Prostate gland (tissue), 2 donors: ENCODE measurements around the gene HMCES. TPM values are rescaled to one million over a fixed set of nuclear protein-coding genes. Genes with fewer than 3 reads are reported as not detected.

ENCODE experiments used
- DNase-seq: peaks from one replicate; pipeline ENCODE4 v3.0.0-alpha.2; 2019; ENCODE audit warnings: low spot score
- H3K27ac ChIP-seq, 2 donors: fragments of 200-600 bp; sonication (generic); 2 replicates each; pipeline ENCODE4 v1.5.1; 2017 to 2019
- H3K27me3 ChIP-seq: fragments of 200-600 bp; sonication (generic); replicated peaks from 2 replicates; pipeline ENCODE4 v1.5.1; 2019; ENCODE audit not compliant: insufficient read depth
- H3K36me3 ChIP-seq, 2 donors: fragments of 200-600 bp; sonication (generic); 1 replicate in 1 of 2; 2 replicates in 1 of 2; pipeline versions ENCODE4 v1.5.1 to v1.8.1; 2017 to 2019
- H3K4me1 ChIP-seq: fragments of 200-600 bp; sonication (generic); replicated peaks from 2 replicates; pipeline ENCODE4 v1.5.1; 2019
- H3K4me3 ChIP-seq, 2 donors: fragments of 200-600 bp; sonication (generic); 2 replicates each; pipeline ENCODE4 v1.5.1; 2017 to 2019
- H3K9me3 ChIP-seq: fragments of 200-600 bp; sonication (generic); 2 replicates; pipeline ENCODE4 v1.5.1; 2017
- POLR2A ChIP-seq: fragments of 450-650 bp; IDR thresholded peaks from one replicate; pipeline ENCODE4 v1.6.1; 2016; ENCODE audit warnings: antibody characterized with exemption, mild to moderate bottlenecking
- POLR2AphosphoS5 ChIP-seq: sonication (generic); formaldehyde crosslinking; IDR thresholded peaks from one replicate; pipeline ENCODE4 v1.6.1; 2017; ENCODE audit warnings: antibody characterized with exemption
- WGBS: methylation state at CpG from one replicate; pipeline ENCODE4 v1.1.5; 2018; 5-methylcytosine and 5-hydroxymethylcytosine counted together
- intact Hi-C: fragments of 100-400 bp; cut with DNase I; formaldehyde crosslinking; loops from one replicate; pipeline ENCODE4 v1.14.2; 2022
- total RNA-seq, 2 donors: library from RNA; depleted of rRNA; stranded (reverse); fragments of >200 nt; gene quantifications; one replicate each; pipeline ENCODE4 v1.1.0, GENCODE V29; 2016
- TF ChIP-seq, protein P1 (sequence below), 4 experiments: fragments of 200-600 bp in 2 of 4; fragments of 450-650 bp in 2 of 4; sonication (generic) in 2 of 4; IDR thresholded peaks; 1 replicate in 3 of 4; 2 replicates in 1 of 4; pipeline ENCODE4 v1.5.1; 2016 to 2019; ENCODE audit warnings: antibody characterized with exemption in 4 of 4, mild to moderate bottlenecking in 2 of 4, moderate library complexity in 2 of 4

Gene HMCES
- total RNA-seq, 2 donors from 2014 or later = 29.1 to 34.9 TPM

GRCh38 chr3:129315223-129315997 is 36.7 kb downstream of the HMCES start:
- TF ChIP-seq POLR2A (no peak), POLR2AphosphoS5 (no peak)
- TF ChIP-seq, protein P1, sequence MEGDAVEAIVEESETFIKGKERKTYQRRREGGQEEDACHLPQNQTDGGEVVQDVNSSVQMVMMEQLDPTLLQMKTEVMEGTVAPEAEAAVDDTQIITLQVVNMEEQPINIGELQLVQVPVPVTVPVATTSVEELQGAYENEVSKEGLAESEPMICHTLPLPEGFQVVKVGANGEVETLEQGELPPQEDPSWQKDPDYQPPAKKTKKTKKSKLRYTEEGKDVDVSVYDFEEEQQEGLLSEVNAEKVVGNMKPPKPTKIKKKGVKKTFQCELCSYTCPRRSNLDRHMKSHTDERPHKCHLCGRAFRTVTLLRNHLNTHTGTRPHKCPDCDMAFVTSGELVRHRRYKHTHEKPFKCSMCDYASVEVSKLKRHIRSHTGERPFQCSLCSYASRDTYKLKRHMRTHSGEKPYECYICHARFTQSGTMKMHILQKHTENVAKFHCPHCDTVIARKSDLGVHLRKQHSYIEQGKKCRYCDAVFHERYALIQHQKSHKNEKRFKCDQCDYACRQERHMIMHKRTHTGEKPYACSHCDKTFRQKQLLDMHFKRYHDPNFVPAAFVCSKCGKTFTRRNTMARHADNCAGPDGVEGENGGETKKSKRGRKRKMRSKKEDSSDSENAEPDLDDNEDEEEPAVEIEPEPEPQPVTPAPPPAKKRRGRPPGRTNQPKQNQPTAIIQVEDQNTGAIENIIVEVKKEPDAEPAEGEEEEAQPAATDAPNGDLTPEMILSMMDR (IDR thresholded peaks at IDR 0.05) = no peak
- intact Hi-C loops = no loop called here
- Histone ChIP-seq H3K4me1 (peaks cover 9% of the 10 kb centered on the region), H3K36me3 (no peaks in the 10 kb centered on the region), H3K9me3 (no peaks in the 10 kb centered on the region), H3K27ac (peak overlapping the region; percentile 95 to 98), H3K4me3 (peak overlapping the region; percentile 77 to 92), H3K27me3 (no peaks in the 10 kb centered on the region)
- DNase-seq = peak; percentile 36
- under 1% methylated on average over 76 of the region's 80 CpGs for WGBS

DNA sequence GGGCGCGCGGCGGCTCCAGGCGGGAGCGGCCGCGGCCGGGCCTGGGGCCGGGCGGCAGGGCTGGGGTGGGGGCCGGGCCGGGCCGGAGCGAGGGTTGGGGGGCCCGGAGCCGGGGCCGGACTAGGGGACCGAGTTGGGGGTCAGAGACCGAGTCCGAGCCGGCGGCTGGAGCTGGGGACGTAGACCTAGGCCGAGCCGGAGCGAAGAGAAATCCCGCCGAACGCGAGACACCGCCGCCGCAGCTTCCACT is 37.3 kb downstream of the HMCES start:
- intact Hi-C loops = loop anchor here (2.0 kb wide), 1 partner anchor 37 kb away; the partner anchor contains the start of gene HMCES
- H3K27ac ChIP-seq = peak overlapping the region; percentile 95 to 98
- no peaks in the 10 kb centered on the region for H3K9me3 ChIP-seq
- H3K4me1 ChIP-seq = peaks cover 9% of the 10 kb centered on the region
- no peaks in the 10 kb centered on the region for H3K36me3 ChIP-seq
- peak overlapping the region; percentile 77 to 92 for H3K4me3 ChIP-seq
- WGBS = 0% methylated on average over 14 of the region's 34 CpGs
- TF ChIP-seq, protein P1 (IDR thresholded peaks at IDR 0.05) = no peak
- no peak for TF ChIP-seq POLR2A
- TF ChIP-seq POLR2AphosphoS5 = no peak
- DNase-seq = no peak
- H3K27me3 ChIP-seq = no peaks in the 10 kb centered on the region

DNA sequence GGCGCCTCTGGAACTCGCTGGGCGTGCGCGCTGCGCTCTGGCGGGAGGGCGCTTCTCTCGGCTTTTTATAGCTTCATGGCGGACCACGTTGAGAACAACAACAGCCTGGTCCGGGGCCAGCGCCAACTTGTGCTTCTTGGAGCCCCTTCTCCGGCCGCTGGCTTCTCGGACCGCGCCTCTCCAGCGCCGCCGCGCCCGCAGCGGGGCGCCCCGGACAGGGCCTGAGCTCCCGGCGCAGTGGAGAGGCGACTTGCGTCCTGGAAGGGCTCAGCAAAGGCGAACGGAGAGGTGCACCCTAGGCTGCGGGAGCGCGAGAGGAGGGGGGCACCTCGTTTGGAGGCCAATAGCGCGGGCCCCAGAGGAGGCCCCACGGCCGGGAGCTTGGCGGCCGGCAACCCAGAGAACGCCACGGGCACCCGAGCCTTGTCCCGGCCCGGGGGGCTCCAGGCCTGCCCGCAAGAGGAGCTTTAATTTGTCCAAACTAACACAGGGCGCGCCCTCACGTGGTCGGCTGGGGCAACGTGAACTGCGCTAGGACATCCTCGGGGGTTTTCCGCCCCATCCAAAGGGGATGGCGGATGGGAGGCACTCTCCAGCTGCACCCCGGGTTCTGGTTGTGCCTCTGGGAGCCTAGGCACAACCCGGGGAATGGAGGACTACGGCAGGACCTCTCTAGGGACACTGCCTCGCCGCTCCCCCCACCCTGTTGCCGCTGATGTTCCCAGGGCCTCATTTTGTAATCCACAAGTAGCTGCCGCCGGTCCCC is 37.8 kb downstream of the HMCES start:
- peak; percentile 83 for DNase-seq
- under 1% methylated on average over 52 of the region's 65 CpGs for WGBS

DNA sequence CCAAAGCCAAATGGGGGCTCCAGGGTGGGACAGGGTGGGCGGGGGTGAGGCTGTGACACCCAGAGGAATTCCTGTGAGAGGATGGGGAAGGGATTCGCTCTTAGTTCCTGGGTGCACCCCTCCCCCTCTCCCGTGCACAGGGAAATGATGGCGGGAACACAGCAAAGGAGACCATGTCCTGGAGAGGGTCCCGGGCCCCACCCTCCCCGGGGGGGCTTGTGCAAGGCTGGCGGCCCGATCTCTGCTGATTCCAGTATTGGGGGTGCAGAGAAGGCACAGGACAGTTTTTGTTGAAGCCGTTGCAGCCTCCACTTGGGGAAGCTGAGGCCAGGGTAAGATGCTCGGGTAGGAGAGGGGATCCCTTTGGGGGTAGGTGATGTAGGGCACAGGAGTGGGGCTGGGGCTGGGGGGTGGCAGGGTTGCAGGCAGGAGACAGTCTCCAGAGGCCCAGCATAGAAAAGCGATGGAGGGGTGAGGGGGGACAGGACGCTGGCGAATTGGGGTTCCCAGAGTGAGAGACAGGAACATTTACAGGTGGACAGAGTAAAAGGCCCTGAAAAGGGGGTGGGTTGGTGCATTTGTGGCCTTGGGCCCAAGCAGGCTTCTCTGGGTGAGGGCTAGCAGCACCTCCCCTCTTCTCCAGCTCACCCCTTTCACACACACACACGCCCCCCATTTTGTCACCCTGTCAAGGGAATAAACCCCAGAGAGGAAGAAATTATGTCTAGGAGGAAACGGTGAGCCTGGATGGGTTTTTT is 38.5 kb downstream of the HMCES start:
- Histone ChIP-seq H3K27me3 (no peaks in the 10 kb centered on the region), H3K36me3 (no peaks in the 10 kb centered on the region), H3K27ac (peak overlapping the region; percentile 95 to 98), H3K4me3 (peak overlapping the region; percentile 77 to 92), H3K4me1 (peaks cover 9% of the 10 kb centered on the region), H3K9me3 (no peaks in the 10 kb centered on the region)
- 27% methylated on average over 15 of the region's 15 CpGs for WGBS
- no peak for DNase-seq
- TF ChIP-seq POLR2A = no peak
- TF ChIP-seq, protein P1 (IDR thresholded peaks at IDR 0.05) = no peak
- intact Hi-C loops = loop anchor here (2.0 kb wide), 1 partner anchor 38 kb away; the partner anchor contains the start of gene HMCES

More for the DNA sequence above, 37.8 kb downstream of the HMCES start:
- intact Hi-C loops = loop anchor here (2.0 kb wide), 1 partner anchor 38 kb away; the partner anchor contains the start of gene HMCES
- no peaks in the 10 kb centered on the region for H3K36me3 ChIP-seq
- no peaks in the 10 kb centered on the region for H3K9me3 ChIP-seq
- peaks cover 9% of the 10 kb centered on the region for H3K4me1 ChIP-seq
- peak overlapping the region; percentile 95 to 98 for H3K27ac ChIP-seq
- H3K4me3 ChIP-seq = peak overlapping the region; percentile 77 to 92
- TF ChIP-seq, protein P1 (IDR thresholded peaks at IDR 0.05) = peak; percentile 24 to 68 (median 46)
- TF ChIP-seq POLR2AphosphoS5 (peak; percentile 93), POLR2A (peak; percentile 96)
- no peaks in the 10 kb centered on the region for H3K27me3 ChIP-seq
